ENCODE measurements around the gene HYLS1.

The HYLS1 gene

DNA sequence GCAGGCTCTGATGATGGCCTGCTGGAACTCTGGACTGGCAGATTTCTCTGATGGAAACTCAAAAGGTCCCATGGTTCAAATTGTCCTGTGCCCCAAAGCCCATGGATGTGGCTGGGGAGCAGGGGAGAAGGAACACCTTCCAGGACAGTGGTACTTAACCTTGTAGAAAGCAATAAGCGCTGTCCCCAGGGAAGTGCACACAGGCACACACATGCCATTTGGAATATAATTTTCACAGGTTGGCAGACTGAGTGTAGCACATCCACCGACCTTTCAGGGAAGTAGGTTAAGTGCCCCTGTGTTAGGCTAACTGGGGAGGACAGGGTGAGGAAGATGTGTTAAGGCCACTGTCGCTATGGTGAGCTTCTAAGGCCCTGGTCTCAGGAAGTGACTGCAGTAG is 34.7 kb downstream of the HYLS1 start:
- Mint-ChIP-seq H3K4me1 (no peaks in the 10 kb centered on the region), H3K27ac (no peak overlapping the region), H3K9me3 (no peaks in the 10 kb centered on the region), H3K27me3 (peaks cover 8% of the 10 kb centered on the region), H3K4me3 (no peak overlapping the region)
- DNase-seq (no peak), ATAC-seq (no peak)

DNA sequence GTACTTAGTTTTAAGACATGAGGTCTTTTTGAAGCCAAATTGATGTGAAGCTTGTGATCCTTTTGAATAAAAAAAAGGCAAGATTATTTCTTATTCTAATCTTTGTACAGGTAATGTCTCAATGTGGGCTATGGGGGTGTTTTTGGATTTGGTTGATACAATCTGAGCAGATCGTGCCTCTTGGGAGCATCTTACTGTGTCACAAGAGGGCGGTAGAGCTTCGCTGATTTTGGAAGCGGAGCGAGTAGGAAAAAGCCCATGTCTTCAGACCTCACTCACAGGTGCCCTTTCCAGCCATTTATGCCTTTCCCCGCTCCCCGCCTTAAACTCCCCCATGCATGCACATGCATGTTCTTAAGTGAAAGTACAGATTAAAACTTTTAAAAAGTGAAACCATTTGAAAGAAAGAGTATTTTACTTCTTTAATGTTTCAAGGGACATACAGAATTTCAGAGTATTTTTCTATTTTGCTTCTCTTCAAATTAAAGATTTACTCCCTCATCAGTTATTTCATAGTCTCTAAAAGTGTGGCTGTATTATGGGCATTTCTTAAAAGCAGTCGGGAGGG is 35.6 kb downstream of the HYLS1 start:
- H3K27me3 Mint-ChIP-seq, result peaks cover 10% of the 10 kb centered on the region

DNA sequence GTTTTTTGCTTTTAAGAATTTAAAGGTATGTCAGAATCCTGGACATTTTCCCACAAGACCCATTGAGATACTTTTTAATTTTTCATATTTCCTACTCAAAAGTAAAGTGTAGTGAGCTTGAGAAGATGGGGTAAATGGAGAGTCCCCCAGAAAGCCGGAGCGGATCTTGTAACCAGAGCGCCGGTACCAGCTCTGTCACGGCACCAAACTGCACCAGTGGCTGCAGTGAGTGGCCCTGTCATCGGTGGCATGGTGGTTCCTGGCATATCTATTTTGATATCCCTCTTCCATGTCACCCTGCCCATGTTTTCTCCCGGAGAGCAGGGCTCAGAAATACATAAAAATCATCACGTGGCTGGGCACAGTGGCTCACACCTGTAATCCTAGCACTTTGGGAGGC is 36.2 kb downstream of the HYLS1 start:
- H3K27ac Mint-ChIP-seq, result no peak overlapping the region
- DNase-seq, result no peak
- no peak overlapping the region for H3K4me3 Mint-ChIP-seq
- no peaks in the 10 kb centered on the region for H3K4me1 Mint-ChIP-seq
- H3K9me3 Mint-ChIP-seq, result no peaks in the 10 kb centered on the region
- H3K27me3 Mint-ChIP-seq, result peaks cover 10% of the 10 kb centered on the region
- no peak for ATAC-seq

More for the DNA sequence above, 35.6 kb downstream of the HYLS1 start:
- no peaks in the 10 kb centered on the region for H3K4me1 Mint-ChIP-seq
- no peak overlapping the region for H3K27ac Mint-ChIP-seq
- no peak overlapping the region for H3K4me3 Mint-ChIP-seq
- ATAC-seq (peak; percentile 80), DNase-seq (peak; percentile 54 to 61)
- H3K9me3 Mint-ChIP-seq, result no peaks in the 10 kb centered on the region

DNA sequence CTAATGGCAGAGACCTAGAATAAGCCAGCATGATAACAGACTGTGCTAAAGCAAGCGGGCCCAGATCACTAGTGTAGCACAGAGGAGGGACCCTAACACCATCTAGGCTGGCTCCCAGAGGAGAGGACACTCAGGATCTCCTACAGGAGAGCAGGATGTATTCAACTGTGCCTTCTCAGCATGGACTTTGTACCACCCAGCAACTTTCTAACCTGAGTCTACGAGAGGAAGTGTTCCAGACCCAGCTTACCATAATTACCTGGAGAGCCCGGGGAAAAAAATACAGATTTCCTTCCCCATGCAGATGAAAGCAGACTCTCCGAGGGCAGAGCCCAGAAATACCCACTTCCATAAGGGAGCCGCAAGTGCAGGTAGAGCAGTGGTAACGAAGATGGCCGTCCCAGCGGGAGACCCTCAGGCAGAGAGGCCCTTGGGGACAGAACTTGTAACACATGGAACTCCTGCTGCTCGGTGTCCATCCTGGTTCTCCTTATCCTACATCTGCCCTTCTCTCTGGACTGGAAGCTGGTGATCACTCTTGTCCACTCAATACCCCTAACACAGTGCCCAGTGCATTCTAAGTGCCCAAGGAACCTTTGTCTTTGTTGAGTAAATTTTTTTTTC is 37.0 kb downstream of the HYLS1 start:
- Mint-ChIP-seq H3K27me3 (peaks cover 16% of the 10 kb centered on the region), H3K4me1 (no peaks in the 10 kb centered on the region), H3K27ac (no peak overlapping the region), H3K4me3 (no peak overlapping the region), H3K9me3 (no peaks in the 10 kb centered on the region)
- no peak for DNase-seq
- no peak for ATAC-seq

DNA sequence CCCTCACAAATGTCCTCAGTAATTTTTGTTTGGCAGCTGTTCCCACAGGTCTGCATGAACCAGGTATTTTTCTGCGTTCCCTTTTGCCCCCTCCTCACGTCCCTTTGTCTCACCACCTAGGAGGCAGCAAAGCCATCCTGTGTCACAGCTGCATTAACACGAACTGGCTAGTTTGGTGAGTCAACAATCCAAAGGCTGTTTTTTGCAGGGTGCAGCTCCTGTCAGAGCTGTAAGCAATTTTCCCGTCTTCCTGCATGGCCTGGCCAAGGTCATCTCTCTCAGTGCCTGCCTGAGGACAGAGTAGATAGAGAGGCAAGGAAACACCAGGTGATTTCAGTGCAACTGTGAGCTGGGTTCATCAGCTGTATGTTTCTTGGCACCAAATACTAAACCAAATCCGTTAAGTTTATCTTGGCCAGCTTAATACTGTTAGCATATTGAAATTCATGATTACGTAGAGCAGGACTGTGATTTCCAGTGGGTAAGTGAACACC is 37.8 kb downstream of the HYLS1 start:
- Mint-ChIP-seq H3K4me3 (no peak overlapping the region), H3K9me3 (no peaks in the 10 kb centered on the region), H3K4me1 (no peaks in the 10 kb centered on the region), H3K27me3 (peaks cover 21% of the 10 kb centered on the region), H3K27ac (no peak overlapping the region)
- DNase-seq (no peak), ATAC-seq (no peak)

DNA sequence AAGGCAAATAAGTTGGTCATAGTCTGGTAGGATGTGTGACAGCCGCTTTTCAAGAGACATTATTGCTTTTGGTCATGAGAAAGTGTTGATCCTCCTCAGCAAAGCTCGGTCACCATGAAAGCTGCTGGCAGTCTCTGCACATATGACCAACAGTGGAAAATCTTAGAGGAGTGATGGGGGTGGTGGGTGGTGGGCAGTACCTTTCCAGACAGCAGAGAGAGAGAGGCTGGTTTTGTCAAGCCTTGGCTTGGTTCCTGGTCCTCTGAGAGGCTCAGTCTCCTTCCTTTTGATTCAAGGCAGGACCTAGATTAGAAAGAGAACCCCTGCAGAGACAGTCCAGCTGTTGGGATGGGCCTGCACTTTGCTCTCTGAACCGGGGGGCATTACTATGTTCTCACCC is 38.3 kb downstream of the HYLS1 start:
- DNase-seq, result no peak
- Mint-ChIP-seq H3K9me3 (no peaks in the 10 kb centered on the region), H3K27ac (no peak overlapping the region), H3K4me3 (no peak overlapping the region), H3K4me1 (no peaks in the 10 kb centered on the region), H3K27me3 (peaks cover 21% of the 10 kb centered on the region)
- no peak for ATAC-seq

DNA sequence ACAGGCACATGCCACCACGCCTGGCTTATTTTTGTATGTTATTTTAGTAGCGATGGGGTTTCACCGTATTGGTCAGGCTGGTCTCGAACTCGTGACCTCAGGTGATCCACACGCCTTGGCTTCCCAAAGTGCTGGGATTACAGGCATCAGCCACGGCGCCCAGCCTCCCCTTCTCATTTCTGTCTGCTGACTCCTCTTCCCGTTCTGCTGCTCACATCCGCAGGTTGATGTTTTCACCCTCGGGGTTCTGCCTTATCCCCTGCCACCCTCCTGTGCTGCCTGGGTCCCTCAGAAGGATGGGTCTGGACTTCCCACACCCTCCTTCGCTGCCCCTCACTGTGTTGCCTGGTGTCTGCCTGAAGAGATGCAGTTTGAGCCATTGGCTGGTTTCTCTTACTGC is 39.2 kb downstream of the HYLS1 start:
- H3K27ac Mint-ChIP-seq, result no peak overlapping the region

DNA sequence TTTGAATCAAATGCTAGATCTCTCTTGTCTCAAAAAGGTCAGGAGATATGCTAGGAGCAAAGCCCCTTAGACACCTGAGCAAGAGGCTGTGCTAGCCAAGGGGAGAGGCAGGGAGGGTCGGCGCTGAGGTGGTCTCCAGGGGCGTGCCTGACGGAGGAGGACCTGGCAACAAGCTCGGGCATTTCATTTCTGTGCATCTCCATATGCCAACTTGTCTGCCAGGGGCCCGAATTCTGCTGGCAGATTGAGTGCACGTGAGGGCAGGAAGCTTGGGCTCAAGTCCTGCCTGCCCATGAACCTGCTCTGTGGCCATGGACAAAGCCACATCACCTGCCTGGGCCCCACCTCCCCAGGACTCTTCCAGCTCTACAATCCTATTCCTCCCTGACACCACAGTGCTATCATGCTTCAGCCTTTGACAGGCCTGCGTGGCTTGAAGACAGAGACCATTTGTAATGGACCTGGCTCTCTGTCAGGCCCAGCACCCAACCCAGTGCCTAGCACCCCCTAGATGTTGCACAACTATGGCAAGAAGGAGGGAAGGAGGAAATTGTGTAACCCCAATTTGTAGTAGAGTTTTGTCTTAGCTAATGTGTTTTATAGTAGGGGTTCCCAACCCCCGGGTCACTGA is 42.1 kb downstream of the HYLS1 start:
- no peak for DNase-seq
- no peak for ATAC-seq
- no peak overlapping the region for H3K4me3 Mint-ChIP-seq
- H3K27ac Mint-ChIP-seq, result no peak overlapping the region
- peaks cover 21% of the 10 kb centered on the region for H3K27me3 Mint-ChIP-seq
- peaks cover 12% of the 10 kb centered on the region for H3K4me1 Mint-ChIP-seq
- no peaks in the 10 kb centered on the region for H3K9me3 Mint-ChIP-seq

More for the DNA sequence above, 39.2 kb downstream of the HYLS1 start:
- Mint-ChIP-seq H3K4me1 (no peaks in the 10 kb centered on the region), H3K27me3 (peaks cover 21% of the 10 kb centered on the region), H3K4me3 (no peak overlapping the region), H3K9me3 (no peaks in the 10 kb centered on the region)
- DNase-seq, result no peak
- no peak for ATAC-seq

DNA sequence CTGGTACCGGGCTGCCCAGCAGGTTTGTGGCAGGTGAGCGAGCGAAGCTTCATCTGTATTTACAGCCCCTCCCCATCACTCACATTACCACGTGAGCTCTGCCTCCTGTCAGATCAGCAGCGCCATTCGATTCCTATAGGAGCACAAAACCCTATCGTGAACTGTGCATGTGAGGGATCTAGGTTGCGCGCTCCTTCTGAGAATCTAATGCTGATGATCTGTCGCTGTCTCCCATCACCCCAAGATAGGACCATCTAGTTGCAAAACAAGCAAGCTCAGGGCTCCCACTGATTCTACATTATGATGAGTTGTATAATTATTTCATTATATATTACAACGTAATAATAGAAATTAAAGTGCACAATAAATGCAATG is 42.6 kb downstream of the HYLS1 start:
- Mint-ChIP-seq H3K27me3 (peaks cover 21% of the 10 kb centered on the region), H3K4me1 (peaks cover 12% of the 10 kb centered on the region), H3K9me3 (no peaks in the 10 kb centered on the region), H3K4me3 (no peak overlapping the region), H3K27ac (no peak overlapping the region)
- ATAC-seq, result no peak
- no peak for DNase-seq

DNA sequence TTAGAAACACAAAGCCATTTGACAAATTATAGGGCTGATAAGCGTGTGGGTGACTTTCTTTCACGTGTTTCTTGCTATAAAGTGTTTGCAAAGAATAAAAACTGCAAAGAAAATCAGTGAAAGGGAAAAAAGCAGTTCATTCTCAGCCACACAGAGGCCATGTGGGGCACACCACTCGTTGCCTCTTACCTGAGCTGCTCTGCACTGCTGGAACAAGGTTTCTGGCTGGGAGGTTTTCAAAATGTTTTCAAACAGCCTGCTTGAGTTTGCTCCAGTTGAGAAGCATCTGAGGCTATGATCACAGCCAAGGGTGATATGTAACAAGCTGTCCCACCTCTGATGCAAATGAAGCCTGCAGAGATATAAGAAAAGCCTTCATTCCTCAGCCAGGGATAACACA is 43.6 kb downstream of the HYLS1 start:
- H3K9me3 Mint-ChIP-seq, result no peaks in the 10 kb centered on the region
- H3K27ac Mint-ChIP-seq, result no peak overlapping the region
- ATAC-seq (no peak), DNase-seq (no peak)
- no peak overlapping the region for H3K4me3 Mint-ChIP-seq
- H3K4me1 Mint-ChIP-seq, result peaks cover 12% of the 10 kb centered on the region
- H3K27me3 Mint-ChIP-seq, result peaks cover 21% of the 10 kb centered on the region

DNA sequence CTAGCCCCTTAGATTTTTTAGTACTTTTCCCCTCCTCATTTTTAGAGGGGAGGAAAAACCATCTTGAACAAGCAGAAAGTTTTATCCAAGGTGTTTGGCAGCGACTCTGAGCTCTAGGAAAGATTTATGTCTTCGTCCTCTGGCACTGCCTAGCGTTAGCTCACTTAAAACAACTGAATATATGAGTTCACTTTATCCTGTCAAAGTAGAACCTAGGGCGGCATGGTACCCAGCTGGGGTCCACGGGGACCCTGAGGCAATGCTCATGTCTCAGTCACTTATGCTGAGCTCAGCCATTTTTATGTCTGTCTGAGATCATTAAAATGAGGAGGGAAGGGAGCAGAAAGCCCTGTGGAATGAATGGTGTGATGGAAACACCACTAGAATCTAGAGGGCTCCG is 44.2 kb downstream of the HYLS1 start:
- DNase-seq (no peak), ATAC-seq (no peak)
- no peak overlapping the region for H3K27ac Mint-ChIP-seq
- H3K9me3 Mint-ChIP-seq, result no peaks in the 10 kb centered on the region
- no peak overlapping the region for H3K4me3 Mint-ChIP-seq
- peaks cover 18% of the 10 kb centered on the region for H3K27me3 Mint-ChIP-seq
- H3K4me1 Mint-ChIP-seq, result peaks cover 12% of the 10 kb centered on the region

DNA sequence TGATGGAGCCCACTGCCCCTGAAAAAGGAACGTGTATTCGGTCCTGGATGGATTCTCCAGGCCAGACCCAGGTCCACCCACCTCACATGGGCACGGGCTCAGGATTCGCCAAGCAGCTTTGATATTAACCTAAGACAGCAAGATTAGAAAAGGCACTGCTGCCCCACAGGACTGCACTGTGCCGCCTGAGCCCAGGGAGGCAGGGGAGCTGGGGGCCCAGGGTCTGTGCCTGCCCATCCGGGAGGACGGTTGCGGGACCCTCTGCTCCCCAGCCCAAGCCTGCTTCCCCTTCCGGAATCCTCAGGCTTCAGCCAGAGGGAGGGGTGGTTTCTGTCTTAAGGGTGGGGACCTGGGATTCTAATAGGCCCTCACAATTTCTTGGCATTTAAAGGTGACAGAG is 44.8 kb downstream of the HYLS1 start:
- Mint-ChIP-seq H3K27me3 (peaks cover 11% of the 10 kb centered on the region), H3K4me1 (peaks cover 12% of the 10 kb centered on the region), H3K27ac (no peak overlapping the region), H3K4me3 (no peak overlapping the region), H3K9me3 (no peaks in the 10 kb centered on the region)
- DNase-seq, result no peak
- ATAC-seq, result no peak

DNA sequence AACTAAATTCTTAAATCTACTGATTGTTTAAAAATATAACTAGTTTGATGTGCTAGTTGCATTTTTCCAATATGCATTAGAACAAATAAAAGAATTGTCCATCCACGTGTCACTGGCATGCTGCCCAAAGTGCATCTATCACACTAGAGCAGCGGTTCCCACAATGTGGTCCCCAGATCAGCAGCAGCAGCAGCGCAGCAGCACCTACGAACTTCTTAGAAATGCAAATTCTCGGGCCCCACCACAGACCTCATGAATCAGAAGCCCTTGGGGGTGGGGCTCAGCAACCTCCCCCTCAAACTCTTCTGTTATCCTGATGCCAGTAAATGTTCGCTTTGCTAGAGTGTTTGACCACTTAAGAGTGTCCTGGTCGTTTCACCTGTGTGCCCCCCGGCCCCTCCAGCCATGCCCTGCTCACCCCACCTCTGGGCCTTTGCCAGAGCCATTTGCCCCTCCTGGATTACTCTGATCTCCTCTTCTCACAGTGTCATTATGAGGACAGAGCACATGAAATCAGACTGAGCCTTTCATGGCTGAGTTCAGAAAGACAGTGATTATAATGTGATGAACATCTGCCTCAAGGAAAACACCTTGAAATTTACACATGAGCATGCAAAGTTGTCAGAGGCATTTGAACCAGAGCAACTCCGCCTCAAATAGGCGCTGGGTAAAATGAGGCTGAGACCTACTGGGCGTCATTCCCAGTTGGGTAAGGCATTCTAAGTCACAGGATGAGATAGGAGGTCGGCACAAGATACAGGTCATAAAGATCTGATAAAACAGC is 45.8 kb downstream of the HYLS1 start:
- ATAC-seq, result peak; percentile 87
- DNase-seq, result peak; percentile 19 to 38

DNA sequence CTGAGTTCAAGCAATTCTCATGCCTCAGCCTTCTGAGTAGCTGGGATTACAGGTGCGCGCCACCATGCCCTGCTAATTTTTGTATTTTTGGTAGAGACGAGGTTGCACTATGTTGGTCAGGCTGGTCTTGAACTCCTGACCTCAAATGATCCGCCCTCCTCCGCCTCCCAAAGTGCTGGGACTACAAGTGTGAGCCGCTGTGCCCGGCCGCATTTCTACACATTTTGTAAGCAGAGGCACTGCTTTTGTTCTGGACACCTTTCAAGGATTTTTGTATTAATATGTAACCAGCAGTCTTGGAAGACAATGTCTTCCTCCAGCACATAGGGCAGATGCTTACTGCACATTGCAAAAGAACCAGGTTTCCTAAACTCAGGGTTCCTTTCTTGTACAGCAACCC is 47.0 kb downstream of the HYLS1 start:
- Mint-ChIP-seq H3K4me3 (no peak overlapping the region), H3K4me1 (peaks cover 21% of the 10 kb centered on the region), H3K27me3 (peaks cover 5% of the 10 kb centered on the region), H3K9me3 (no peaks in the 10 kb centered on the region), H3K27ac (no peak overlapping the region)
- DNase-seq (no peak), ATAC-seq (no peak)

More for the DNA sequence above, 45.8 kb downstream of the HYLS1 start:
- Mint-ChIP-seq H3K4me3 (peak overlapping the region in 1 of 2 donors; percentile 36), H3K27me3 (peaks cover 11% of the 10 kb centered on the region), H3K27ac (no peak overlapping the region), H3K4me1 (peaks cover 13% of the 10 kb centered on the region), H3K9me3 (no peaks in the 10 kb centered on the region)

DNA sequence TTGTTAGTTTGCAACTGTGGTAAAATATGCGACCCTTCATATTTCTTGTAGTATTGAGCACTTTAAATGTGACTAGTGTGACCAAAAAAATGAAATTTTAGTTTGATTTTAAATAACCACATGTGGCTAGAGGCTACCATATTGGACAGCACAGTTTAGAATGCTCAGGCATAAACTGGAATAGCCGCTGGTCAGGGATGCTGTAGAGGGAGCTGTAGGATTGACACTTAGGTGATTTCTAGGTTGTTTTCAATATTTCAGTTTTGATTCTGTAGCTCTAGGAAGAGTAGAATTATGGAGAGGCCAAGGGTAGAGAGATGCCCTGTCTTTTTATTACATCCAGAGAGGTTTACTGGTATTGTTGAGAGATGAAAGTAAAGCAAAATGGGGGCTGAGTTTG is 47.6 kb downstream of the HYLS1 start:
- no peak overlapping the region for H3K4me3 Mint-ChIP-seq
- DNase-seq (no peak), ATAC-seq (no peak)
- no peaks in the 10 kb centered on the region for H3K27me3 Mint-ChIP-seq
- peaks cover 21% of the 10 kb centered on the region for H3K4me1 Mint-ChIP-seq
- H3K9me3 Mint-ChIP-seq, result no peaks in the 10 kb centered on the region
- H3K27ac Mint-ChIP-seq, result no peak overlapping the region

All from stimulated activated naive CD8-positive, alpha-beta T cell treated with anti-CD3 and anti-CD28 coated beads, Interleukin-15, amount 100 ng/mL, for 72 hours (primary cell).